ENCODE results near the gene KIAA1328.

Gene KIAA1328

GRCh38 chr18:36963464-36963863 is 134.5 kb downstream of the KIAA1328 start:
- DNase-seq (ENCODE audit: low read depth in 1 of 2, low spot score in 1 of 2), result no peak
- no peak for TF ChIP-seq REST (IDR thresholded peaks at IDR 0.05; ENCODE audit: insufficient replicate concordance, low read depth)
- no peak for TF ChIP-seq POLR2AphosphoS5 (IDR thresholded peaks at IDR 0.05; ENCODE audit: low read depth)
- TF ChIP-seq GABPA (IDR thresholded peaks at IDR 0.05; ENCODE audit: low read depth), result no peak
- no peak for TF ChIP-seq SPI1 (IDR thresholded peaks at IDR 0.05; ENCODE audit: borderline replicate concordance, low read depth)
- H3K4me3 ChIP-seq (replicated peaks; ENCODE audit: insufficient read depth, low read length), result no peak overlapping the region

GRCh38 chr18:36974686-36975085 is 145.8 kb downstream of the KIAA1328 start:
- H3K27me3 ChIP-seq (ENCODE audit: insufficient read depth, poor library complexity, severe bottlenecking), result no peaks in the 10 kb centered on the region
- no peak for TF ChIP-seq GABPA (IDR thresholded peaks at IDR 0.05; ENCODE audit: low read depth)
- no peak overlapping the region for H3K27ac ChIP-seq (replicated peaks)
- no peak for DNase-seq (ENCODE audit: low read depth in 1 of 2, low spot score in 1 of 2)
- no peak overlapping the region for H3K4me3 ChIP-seq (replicated peaks; ENCODE audit: insufficient read depth, low read length)

More at GRCh38 chr18:36963464-36963863, 134.5 kb downstream of the KIAA1328 start:
- Histone ChIP-seq H3K27ac (replicated peaks) (no peak overlapping the region), H3K27me3 (ENCODE audit: insufficient read depth, poor library complexity, severe bottlenecking) (no peaks in the 10 kb centered on the region)

- TF ChIP-seq CTCF (IDR thresholded peaks at IDR 0.05; ENCODE audit: insufficient read depth, low read length) (no peak), REST (IDR thresholded peaks at IDR 0.05; ENCODE audit: insufficient replicate concordance, low read depth) (no peak), POLR2AphosphoS5 (IDR thresholded peaks at IDR 0.05; ENCODE audit: low read depth) (no peak), SPI1 (IDR thresholded peaks at IDR 0.05; ENCODE audit: borderline replicate concordance, low read depth) (no peak), GABPA (IDR thresholded peaks at IDR 0.05; ENCODE audit: low read depth) (no peak)
- Histone ChIP-seq H3K27me3 (ENCODE audit: insufficient read depth, poor library complexity, severe bottlenecking) (no peaks in the 10 kb centered on the region), H3K27ac (replicated peaks) (no peak overlapping the region), H3K4me3 (replicated peaks; ENCODE audit: insufficient read depth, low read length) (no peak overlapping the region)
- DNase-seq (ENCODE audit: low read depth in 1 of 2, low spot score in 1 of 2), result no peak
These were observed 148.2 kb downstream of the KIAA1328 start for GRCh38 chr18:36977121-36977520.

- Histone ChIP-seq H3K27ac (replicated peaks) (no peak overlapping the region), H3K27me3 (ENCODE audit: insufficient read depth, poor library complexity, severe bottlenecking) (no peaks in the 10 kb centered on the region), H3K4me3 (replicated peaks; ENCODE audit: insufficient read depth, low read length) (no peak overlapping the region)
- TF ChIP-seq SPI1 (IDR thresholded peaks at IDR 0.05; ENCODE audit: borderline replicate concordance, low read depth), result no peak
- TF ChIP-seq POLR2AphosphoS5 (IDR thresholded peaks at IDR 0.05; ENCODE audit: low read depth), result no peak
- no peak for TF ChIP-seq CTCF (IDR thresholded peaks at IDR 0.05; ENCODE audit: insufficient read depth, low read length)
- no peak for TF ChIP-seq GABPA (IDR thresholded peaks at IDR 0.05; ENCODE audit: low read depth)
- TF ChIP-seq REST (IDR thresholded peaks at IDR 0.05; ENCODE audit: insufficient replicate concordance, low read depth), result no peak
- no peak for DNase-seq (ENCODE audit: low read depth in 1 of 2, low spot score in 1 of 2)
These were observed 164.1 kb downstream of the KIAA1328 start for GRCh38 chr18:36993068-36993467.
